K562 (cell line): Measurements from ENCODE around the gene HSPA1B. TPM values are rescaled to one million over a fixed set of nuclear protein-coding genes. Genes with fewer than 3 reads are reported as not detected.

ENCODE experiments used
- CREB1 ChIP-seq, 2 experiments: sonication (generic) in 1 of 2; formaldehyde crosslinking in 1 of 2; IDR thresholded peaks; 2 replicates each; pipeline versions ENCODE4 v1.6.1 to v1.8.0; 2012 to 2022; ENCODE audit warnings: inconsistent platforms in 1 of 2, mild to moderate bottlenecking in 1 of 2, missing genetic modification reagents in 1 of 2, moderate library complexity in 1 of 2
- ELF4 ChIP-seq: fragments of 450-650 bp; formaldehyde crosslinking; IDR thresholded peaks from 2 replicates; pipeline ENCODE4 v1.4.0; 2022; ENCODE audit warnings: missing genetic modification characterization
- GABPA ChIP-seq: fragments of 200-800 bp; sonication (Bioruptor generic); conservative IDR thresholded peaks from 2 replicates; pipeline ENCODE4 v1.6.1; 2016; ENCODE audit warnings: low read depth, missing genetic modification characterization, missing compliant biosample characterization
- HNRNPUL1 ChIP-seq: fragments of 200-400 bp; formaldehyde crosslinking; IDR thresholded peaks from 2 replicates; pipeline ENCODE4 v1.6.1; 2017; ENCODE audit warnings: low read length
- KAT8 ChIP-seq: fragments of 450-650 bp; IDR thresholded peaks from 2 replicates; pipeline ENCODE4 v1.6.1; 2016; ENCODE audit warnings: low read depth, mild to moderate bottlenecking
- LARP7 ChIP-seq: fragments of 450-650 bp; IDR thresholded peaks from 2 replicates; pipeline ENCODE4 v1.6.1; 2016
- MGA ChIP-seq: fragments of 450-650 bp; IDR thresholded peaks from 2 replicates; pipeline ENCODE4 v1.6.1; 2016; ENCODE audit warnings: mild to moderate bottlenecking, moderate library complexity
- NCOA2 ChIP-seq, 2 experiments: fragments of 450-650 bp; IDR thresholded peaks; 2 replicates each; pipeline ENCODE4 v1.6.1; 2018; ENCODE audit warnings: mild to moderate bottlenecking in 2 of 2, moderate library complexity in 1 of 2; ENCODE audit not compliant: partially characterized antibody in 2 of 2
- SMARCA4 ChIP-seq: fragments of 450-650 bp; IDR thresholded peaks from 2 replicates; pipeline ENCODE4 v1.6.1; 2016
- SNRNP70 ChIP-seq: fragments of 200-400 bp; formaldehyde crosslinking; optimal IDR thresholded peaks from 2 replicates; pipeline ENCODE3; 2017; ENCODE audit warnings: low read depth, low read length
- TCF7 ChIP-seq: sonication (generic); IDR thresholded peaks from 2 replicates; pipeline ENCODE4 v1.6.1; 2016; ENCODE audit warnings: antibody characterized with exemption, borderline replicate concordance
- ZNF24 ChIP-seq: fragments of 450-650 bp; IDR thresholded peaks from 2 replicates; pipeline ENCODE4 v1.6.1; 2016
- ZNF512 ChIP-seq: IDR thresholded peaks from 2 replicates; pipeline ENCODE4 v1.6.1; 2016; ENCODE audit warnings: missing genetic modification characterization, missing compliant biosample characterization
- ZNF655 ChIP-seq: fragments of 250-450 bp; sonication (Bioruptor Pico); IDR thresholded peaks from 2 replicates; pipeline ENCODE4 v1.5.0; 2021
- polyA plus RNA-seq, 8 experiments: library from polyadenylated mRNA; depleted of rRNA in 4 of 8; stranded (reverse) in 5 of 8; unstranded in 3 of 8; fragments of >200 nt; fragmentation: Nextera tagmentation in 2 of 8; fragmentation: Illumina TruSeq in 1 of 8; extraction: Ambion mirVana in 2 of 8; extraction: Trizol in 1 of 8; gene quantifications; 2 replicates each; pipeline versions ENCODE4 v1.2.1 to v1.2.3, GENCODE V29; 2011 to 2014; ENCODE audit warnings: inconsistent platforms in 1 of 8, missing spikeins in 1 of 8
- total RNA-seq, 7 experiments: library from RNA; depleted of rRNA in 6 of 7; stranded (reverse); fragments of >200 nt in 6 of 7; fragmentation: Illumina TruSeq in 2 of 7; extraction: Trizol in 2 of 7; gene quantifications; 2 replicates each; pipeline versions ENCODE4 v1.2.1 to v1.2.3, GENCODE V29; 2011 to 2021; ENCODE audit warnings: low replicate concordance in 1 of 7

The HSPA1B gene
- total and polyA plus RNA-seq, 9 of the 15 experiments (the other 6 are each of a cell fraction or from before 2014, with no cell fraction given): 0.27 to 227 (median 51.2) TPM

- TF ChIP-seq KAT8 (peak; percentile 81), MGA (no peak), CREB1 (IDR thresholded peaks at IDR 0.05) (peak; percentile 51), CREB1 (CRISPR knock-in tag; IDR thresholded peaks at IDR 0.05) (no peak), HNRNPUL1 (no peak), LARP7 (peak; percentile 99; the same call in 1 of the 2 replicates), TCF7 (no peak), ZNF655 (0 out of 2 replicates have a peak, but pooled peaks have one; percentile 31), ZNF24 (peak; percentile 53; the same call in 1 of the 2 replicates), SMARCA4 (peak; percentile 78; the same call in 1 of the 2 replicates), ZNF512 (tag) (no peak), ELF4 (CRISPR knock-in tag) (peak; percentile 99), NCOA2 (IDR thresholded peaks at IDR 0.05; ENCODE audit: partially characterized antibody in 2 of 2) (no peak), GABPA (no peak), SNRNP70 (no peak)
These were observed 7.1 kb downstream of the HSPA1B start (continued) for GRCh38 chr6:31834367-31835250.
